HEK293 (cell line): ENCODE measurements around the gene MAP3K7CL.

Experiments used
- BCL11B ChIP-seq: fragments of 450-650 bp; formaldehyde crosslinking; IDR thresholded peaks from 2 replicates; pipeline ENCODE4 v1.5.1; 2016; ENCODE audit warnings: low read depth, missing biosample characterization, missing genetic modification characterization
- HOXD13 ChIP-seq: sonication (generic); formaldehyde crosslinking; IDR thresholded peaks from 2 replicates; pipeline ENCODE4 v1.8.0; 2022; ENCODE audit warnings: missing genetic modification reagents, borderline replicate concordance
- KLF8 ChIP-seq: fragments of 450-650 bp; formaldehyde crosslinking; IDR thresholded peaks from 2 replicates; pipeline ENCODE4 v1.5.1; 2016; ENCODE audit warnings: missing biosample characterization, missing genetic modification characterization
- OSR2 ChIP-seq: fragments of 450-650 bp; formaldehyde crosslinking; IDR thresholded peaks from 2 replicates; pipeline ENCODE4 v1.5.1; 2016; ENCODE audit warnings: missing biosample characterization, missing genetic modification characterization
- ZIC2 ChIP-seq: fragments of 450-650 bp; formaldehyde crosslinking; IDR thresholded peaks from 2 replicates; pipeline ENCODE4 v1.5.1; 2016; ENCODE audit warnings: missing biosample characterization, missing genetic modification characterization
- ZNF138 ChIP-seq: fragments of 450-650 bp; formaldehyde crosslinking; IDR thresholded peaks from 2 replicates; pipeline ENCODE4 v1.5.1; 2016; ENCODE audit warnings: missing biosample characterization, missing genetic modification characterization, borderline replicate concordance
- ZNF140 ChIP-seq: fragments of 450-650 bp; formaldehyde crosslinking; IDR thresholded peaks from 2 replicates; pipeline ENCODE4 v1.5.1; 2016; ENCODE audit warnings: missing biosample characterization, missing genetic modification characterization
- ZNF16 ChIP-seq: fragments of 450-650 bp; formaldehyde crosslinking; IDR thresholded peaks from 2 replicates; pipeline ENCODE4 v1.5.1; 2016; ENCODE audit warnings: low read depth, missing biosample characterization, missing genetic modification characterization
- ZNF174 ChIP-seq: fragments of 450-650 bp; formaldehyde crosslinking; IDR thresholded peaks from 2 replicates; pipeline ENCODE4 v1.5.0; 2017; ENCODE audit warnings: missing biosample characterization, mild to moderate bottlenecking, missing genetic modification characterization
- ZNF184 ChIP-seq: fragments of 450-650 bp; IDR thresholded peaks from 2 replicates; pipeline ENCODE4 v1.5.1; 2018; ENCODE audit warnings: missing biosample characterization, mild to moderate bottlenecking, missing genetic modification characterization
- ZNF202 ChIP-seq: fragments of 450-650 bp; formaldehyde crosslinking; IDR thresholded peaks from 2 replicates; pipeline ENCODE4 v1.5.1; 2016; ENCODE audit warnings: missing biosample characterization, missing genetic modification characterization, borderline replicate concordance
- ZNF211 ChIP-seq: fragments of 450-650 bp; formaldehyde crosslinking; IDR thresholded peaks from 2 replicates; pipeline ENCODE4 v1.5.1; 2016; ENCODE audit warnings: low read depth, missing biosample characterization, missing genetic modification characterization
- ZNF24 ChIP-seq: fragments of 450-650 bp; formaldehyde crosslinking; IDR thresholded peaks from 2 replicates; pipeline ENCODE4 v1.5.1; 2016; ENCODE audit warnings: missing biosample characterization, missing genetic modification characterization
- ZNF266 ChIP-seq: fragments of 450-650 bp; formaldehyde crosslinking; IDR thresholded peaks from 2 replicates; pipeline ENCODE4 v1.5.1; 2016; ENCODE audit warnings: missing biosample characterization, missing genetic modification characterization, low read depth
- ZNF335 ChIP-seq: fragments of 450-650 bp; formaldehyde crosslinking; conservative IDR thresholded peaks from 2 replicates; pipeline ENCODE4 v1.5.1; 2016; ENCODE audit warnings: missing biosample characterization, missing genetic modification characterization
- ZNF341 ChIP-seq: fragments of 450-650 bp; formaldehyde crosslinking; IDR thresholded peaks from 2 replicates; pipeline ENCODE4; 2016; ENCODE audit warnings: low read depth, missing biosample characterization, missing genetic modification characterization
- ZNF366 ChIP-seq: fragments of 450-650 bp; formaldehyde crosslinking; conservative IDR thresholded peaks from 2 replicates; pipeline ENCODE4 v1.5.1; 2016; ENCODE audit warnings: missing biosample characterization, missing genetic modification characterization
- ZNF416 ChIP-seq: fragments of 450-650 bp; formaldehyde crosslinking; IDR thresholded peaks from 2 replicates; pipeline ENCODE4 v1.5.1; 2016; ENCODE audit warnings: missing biosample characterization, missing genetic modification characterization
- ZNF426 ChIP-seq: fragments of 450-650 bp; formaldehyde crosslinking; IDR thresholded peaks from 2 replicates; pipeline ENCODE4 v1.5.1; 2017; ENCODE audit warnings: missing biosample characterization, missing genetic modification characterization, mild to moderate bottlenecking, inconsistent platforms, moderate library complexity
- ZNF473 ChIP-seq: fragments of 450-650 bp; formaldehyde crosslinking; IDR thresholded peaks from 2 replicates; pipeline ENCODE4 v1.5.1; 2017; ENCODE audit warnings: missing biosample characterization, missing genetic modification characterization
- ZNF544 ChIP-seq: fragments of 450-650 bp; formaldehyde crosslinking; IDR thresholded peaks from 2 replicates; pipeline ENCODE4 v1.5.0; 2017; ENCODE audit warnings: missing biosample characterization, missing genetic modification characterization
- ZNF560 ChIP-seq: fragments of 450-650 bp; formaldehyde crosslinking; IDR thresholded peaks from 2 replicates; pipeline ENCODE4 v1.5.1; 2017; ENCODE audit warnings: missing biosample characterization, missing genetic modification characterization, borderline replicate concordance
- ZNF585B ChIP-seq: fragments of 450-650 bp; formaldehyde crosslinking; IDR thresholded peaks from 2 replicates; pipeline ENCODE4 v1.5.1; 2016; ENCODE audit warnings: missing biosample characterization, missing genetic modification characterization
- ZNF660 ChIP-seq: fragments of 450-650 bp; IDR thresholded peaks from 2 replicates; pipeline ENCODE4 v1.5.1; 2018; ENCODE audit warnings: missing biosample characterization, mild to moderate bottlenecking, missing genetic modification characterization
- ZNF677 ChIP-seq: fragments of 450-650 bp; IDR thresholded peaks from 2 replicates; pipeline ENCODE4 v1.5.0; 2018; ENCODE audit warnings: missing biosample characterization, mild to moderate bottlenecking, missing genetic modification characterization, moderate library complexity
- ZNF776 ChIP-seq: fragments of 450-650 bp; formaldehyde crosslinking; IDR thresholded peaks from 2 replicates; pipeline ENCODE4 v1.5.0; 2017; ENCODE audit warnings: missing biosample characterization, missing genetic modification characterization, borderline replicate concordance
- ZNF777 ChIP-seq: fragments of 450-650 bp; formaldehyde crosslinking; IDR thresholded peaks from 2 replicates; pipeline ENCODE4 v1.5.1; 2017; ENCODE audit warnings: missing biosample characterization, missing genetic modification characterization, borderline replicate concordance
- ZSCAN16 ChIP-seq: fragments of 450-650 bp; formaldehyde crosslinking; IDR thresholded peaks from 2 replicates; pipeline ENCODE4 v1.5.1; 2016; ENCODE audit warnings: missing biosample characterization, missing genetic modification characterization
- TF ChIP-seq, protein P1 (sequence below): fragments of 450-650 bp; formaldehyde crosslinking; IDR thresholded peaks from 2 replicates; pipeline ENCODE4 v1.5.0; 2017; ENCODE audit warnings: missing biosample characterization, missing genetic modification characterization, borderline replicate concordance
- TF ChIP-seq, protein P2 (sequence below): fragments of 450-650 bp; formaldehyde crosslinking; IDR thresholded peaks from 2 replicates; pipeline ENCODE4 v1.5.1; 2017; ENCODE audit warnings: missing biosample characterization, missing genetic modification characterization
- TF ChIP-seq, protein P3 (sequence below): fragments of 450-650 bp; formaldehyde crosslinking; IDR thresholded peaks from 2 replicates; pipeline ENCODE4; 2016; ENCODE audit warnings: missing biosample characterization, missing genetic modification characterization

The MAP3K7CL gene

DNA sequence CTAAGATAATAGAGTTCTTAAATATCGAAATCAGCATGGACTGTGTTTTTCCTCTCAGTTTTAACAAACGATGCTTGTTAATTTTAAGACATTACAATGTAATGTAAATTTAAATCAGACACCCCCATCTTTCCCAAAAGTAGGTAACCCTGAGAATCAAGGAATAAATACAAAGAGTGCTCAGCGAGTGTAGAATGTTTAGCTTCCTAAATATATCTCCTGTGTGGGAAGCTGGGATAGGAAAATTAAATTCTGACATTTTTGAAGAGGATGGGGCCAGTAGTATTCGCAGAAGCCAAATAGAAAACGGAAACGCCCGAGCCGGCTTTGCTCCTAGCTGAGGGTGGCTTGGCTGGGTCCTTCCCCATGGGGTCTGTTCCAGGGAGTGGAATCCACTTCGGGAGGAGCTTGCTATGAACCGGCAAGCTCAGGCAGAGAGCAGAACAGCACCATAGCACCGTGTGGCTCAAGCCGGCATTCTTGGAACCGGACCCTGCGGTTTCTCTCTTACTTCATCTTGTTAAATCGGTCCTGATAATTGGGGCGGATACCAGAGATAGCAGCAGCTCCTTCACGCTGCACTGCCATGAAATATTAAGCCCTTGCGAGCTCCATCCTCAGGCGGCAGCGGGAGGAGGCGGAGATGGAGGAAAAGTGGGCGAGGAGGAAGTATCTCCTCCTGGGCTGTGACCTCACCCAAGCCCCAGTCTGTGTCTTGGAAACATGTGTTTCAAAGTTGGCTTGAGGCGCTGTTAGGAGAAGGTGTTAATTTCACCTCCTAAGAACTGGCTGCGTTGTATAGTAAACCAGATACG lies 24.9 kb downstream of the MAP3K7CL start (continued):
- TF ChIP-seq ZNF202 (no peak), ZNF560 (tag by site-specific recombination) (no peak), ZNF544 (tag by site-specific recombination) (no peak), ZNF416 (tag by site-specific recombination) (no peak), ZNF335 (peak; percentile 98), ZNF677 (tag by site-specific recombination) (no peak), ZNF140 (tag by site-specific recombination) (0 out of 2 replicates have a peak, but pooled peaks have one; percentile 34), ZNF473 (tag by site-specific recombination) (no peak), ZNF138 (tag by site-specific recombination) (no peak), HOXD13 (CRISPR knock-in tag) (no peak), ZNF184 (tag by site-specific recombination) (peak; percentile 48; the same call in 1 of the 2 replicates), BCL11B (tag by site-specific recombination) (no peak), ZNF341 (tag by site-specific recombination) (peak; percentile 98), ZNF776 (tag by site-specific recombination) (no peak), ZSCAN16 (tag by site-specific recombination) (no peak), ZNF660 (tag by site-specific recombination) (peak; percentile 35; the same call in 1 of the 2 replicates), ZIC2 (tag by site-specific recombination) (no peak), ZNF777 (tag by site-specific recombination) (no peak), ZNF24 (tag by site-specific recombination) (no peak), ZNF266 (tag by site-specific recombination) (no peak), ZNF211 (no peak), ZNF174 (tag by site-specific recombination) (no peak), ZNF16 (tag by site-specific recombination) (no peak), ZNF585B (no peak), OSR2 (tag by site-specific recombination) (peak; percentile 44), ZNF426 (tag by site-specific recombination) (no peak), ZNF366 (tag by site-specific recombination) (peak; percentile 63), KLF8 (tag by site-specific recombination) (0 out of 2 replicates have a peak, but pooled peaks have one; percentile 24)
- TF ChIP-seq, protein P1, sequence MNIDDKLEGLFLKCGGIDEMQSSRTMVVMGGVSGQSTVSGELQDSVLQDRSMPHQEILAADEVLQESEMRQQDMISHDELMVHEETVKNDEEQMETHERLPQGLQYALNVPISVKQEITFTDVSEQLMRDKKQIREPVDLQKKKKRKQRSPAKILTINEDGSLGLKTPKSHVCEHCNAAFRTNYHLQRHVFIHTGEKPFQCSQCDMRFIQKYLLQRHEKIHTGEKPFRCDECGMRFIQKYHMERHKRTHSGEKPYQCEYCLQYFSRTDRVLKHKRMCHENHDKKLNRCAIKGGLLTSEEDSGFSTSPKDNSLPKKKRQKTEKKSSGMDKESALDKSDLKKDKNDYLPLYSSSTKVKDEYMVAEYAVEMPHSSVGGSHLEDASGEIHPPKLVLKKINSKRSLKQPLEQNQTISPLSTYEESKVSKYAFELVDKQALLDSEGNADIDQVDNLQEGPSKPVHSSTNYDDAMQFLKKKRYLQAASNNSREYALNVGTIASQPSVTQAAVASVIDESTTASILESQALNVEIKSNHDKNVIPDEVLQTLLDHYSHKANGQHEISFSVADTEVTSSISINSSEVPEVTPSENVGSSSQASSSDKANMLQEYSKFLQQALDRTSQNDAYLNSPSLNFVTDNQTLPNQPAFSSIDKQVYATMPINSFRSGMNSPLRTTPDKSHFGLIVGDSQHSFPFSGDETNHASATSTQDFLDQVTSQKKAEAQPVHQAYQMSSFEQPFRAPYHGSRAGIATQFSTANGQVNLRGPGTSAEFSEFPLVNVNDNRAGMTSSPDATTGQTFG (tag by site-specific recombination) = no peak
- TF ChIP-seq, protein P2, sequence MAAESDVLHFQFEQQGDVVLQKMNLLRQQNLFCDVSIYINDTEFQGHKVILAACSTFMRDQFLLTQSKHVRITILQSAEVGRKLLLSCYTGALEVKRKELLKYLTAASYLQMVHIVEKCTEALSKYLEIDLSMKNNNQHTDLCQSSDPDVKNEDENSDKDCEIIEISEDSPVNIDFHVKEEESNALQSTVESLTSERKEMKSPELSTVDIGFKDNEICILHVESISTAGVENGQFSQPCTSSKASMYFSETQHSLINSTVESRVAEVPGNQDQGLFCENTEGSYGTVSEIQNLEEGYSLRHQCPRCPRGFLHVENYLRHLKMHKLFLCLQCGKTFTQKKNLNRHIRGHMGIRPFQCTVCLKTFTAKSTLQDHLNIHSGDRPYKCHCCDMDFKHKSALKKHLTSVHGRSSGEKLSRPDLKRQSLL (tag by site-specific recombination) = no peak
- TF ChIP-seq, protein P3, sequence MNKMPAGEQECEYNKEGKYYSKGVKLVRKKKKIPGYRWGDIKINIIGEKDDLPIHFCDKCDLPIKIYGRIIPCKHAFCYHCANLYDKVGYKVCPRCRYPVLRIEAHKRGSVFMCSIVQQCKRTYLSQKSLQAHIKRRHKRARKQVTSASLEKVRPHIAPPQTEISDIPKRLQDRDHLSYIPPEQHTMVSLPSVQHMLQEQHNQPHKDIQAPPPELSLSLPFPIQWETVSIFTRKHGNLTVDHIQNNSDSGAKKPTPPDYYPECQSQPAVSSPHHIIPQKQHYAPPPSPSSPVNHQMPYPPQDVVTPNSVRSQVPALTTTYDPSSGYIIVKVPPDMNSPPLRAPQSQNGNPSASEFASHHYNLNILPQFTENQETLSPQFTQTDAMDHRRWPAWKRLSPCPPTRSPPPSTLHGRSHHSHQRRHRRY (tag by site-specific recombination) = no peak
- TF ChIP-seq, all 188 proteins: peak for 39
